AG04450 (cell line): Measurements from ENCODE around the gene SORCS3. TPM values are rescaled to one million over a fixed set of nuclear protein-coding genes. Genes with fewer than 3 reads are reported as not detected.

Experiments
- CTCF ChIA-PET: fragments of 300-600, 350-600 bp; formaldehyde crosslinking; extraction: SDS; loops from one replicate; lab custom pipeline; 2022; ENCODE audit warnings: antibody characterized with exemption, inconsistent platforms; lab: Charles Lee
- POLR2A ChIA-PET: fragments of 350-600 bp; formaldehyde crosslinking; extraction: SDS; loops from one replicate; lab custom pipeline; 2021; ENCODE audit warnings: antibody characterized with exemption, inconsistent platforms; lab: Yijun Ruan, JAX
- DNase-seq: peaks from one replicate; pipeline ENCODE4 v3.0.0-alpha.2; 2011; ENCODE audit warnings: low read depth, low spot score
- H3K27ac ChIP-seq: one replicate; pipeline ENCODE4 v1.5.1; 2012; ENCODE audit warnings: low read depth, low read length, control low read depth
- H3K27me3 ChIP-seq: one replicate; pipeline ENCODE4 v1.6.0; 2012; ENCODE audit warnings: low read length; ENCODE audit not compliant: control insufficient read depth, insufficient read depth
- H3K4me3 ChIP-seq: 2 replicates; pipeline ENCODE4 v1.5.1; 2011; ENCODE audit warnings: mild to moderate bottlenecking, low read depth, low read length, control low read depth
- H3K9me3 ChIP-seq: 2 replicates; pipeline ENCODE4 v1.5.1; 2012; ENCODE audit warnings: low read length; ENCODE audit not compliant: control insufficient read depth, insufficient read depth
- polyA plus RNA-seq: library from polyadenylated mRNA; depleted of rRNA; stranded (reverse); fragments of >200 nt; gene quantifications from 2 replicates; pipeline ENCODE4 v1.2.3, GENCODE V29; 2011
- TF ChIP-seq, protein P1 (sequence below): IDR thresholded peaks from 2 replicates; pipeline ENCODE4 v1.5.1; 2011; ENCODE audit warnings: low read depth, low read length, control low read depth, inconsistent platforms

Gene SORCS3
- polyA plus RNA-seq, 1 experiment: not detected

DNA sequence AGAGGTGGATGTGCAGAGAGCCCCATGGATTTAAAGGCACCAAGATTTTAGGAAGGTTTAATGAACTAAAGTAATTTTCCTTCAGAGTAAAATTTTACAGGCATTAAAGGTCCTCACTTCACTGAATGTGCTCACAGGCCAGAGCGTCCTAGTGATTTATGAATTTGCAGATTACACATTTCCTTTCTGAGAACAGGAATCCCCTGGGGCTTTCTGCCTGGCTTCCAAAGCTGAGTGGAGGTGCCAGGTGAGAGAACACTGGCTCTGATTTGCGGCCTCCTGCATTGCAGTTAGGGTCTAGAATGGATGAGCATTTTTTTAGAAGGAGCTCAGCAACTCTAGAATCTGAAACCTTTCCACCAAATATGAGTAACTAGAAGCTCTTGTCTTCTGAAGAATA lies 194.3 kb downstream of the SORCS3 start:
- H3K4me3 ChIP-seq: no peak overlapping the region
- TF ChIP-seq, protein P1, sequence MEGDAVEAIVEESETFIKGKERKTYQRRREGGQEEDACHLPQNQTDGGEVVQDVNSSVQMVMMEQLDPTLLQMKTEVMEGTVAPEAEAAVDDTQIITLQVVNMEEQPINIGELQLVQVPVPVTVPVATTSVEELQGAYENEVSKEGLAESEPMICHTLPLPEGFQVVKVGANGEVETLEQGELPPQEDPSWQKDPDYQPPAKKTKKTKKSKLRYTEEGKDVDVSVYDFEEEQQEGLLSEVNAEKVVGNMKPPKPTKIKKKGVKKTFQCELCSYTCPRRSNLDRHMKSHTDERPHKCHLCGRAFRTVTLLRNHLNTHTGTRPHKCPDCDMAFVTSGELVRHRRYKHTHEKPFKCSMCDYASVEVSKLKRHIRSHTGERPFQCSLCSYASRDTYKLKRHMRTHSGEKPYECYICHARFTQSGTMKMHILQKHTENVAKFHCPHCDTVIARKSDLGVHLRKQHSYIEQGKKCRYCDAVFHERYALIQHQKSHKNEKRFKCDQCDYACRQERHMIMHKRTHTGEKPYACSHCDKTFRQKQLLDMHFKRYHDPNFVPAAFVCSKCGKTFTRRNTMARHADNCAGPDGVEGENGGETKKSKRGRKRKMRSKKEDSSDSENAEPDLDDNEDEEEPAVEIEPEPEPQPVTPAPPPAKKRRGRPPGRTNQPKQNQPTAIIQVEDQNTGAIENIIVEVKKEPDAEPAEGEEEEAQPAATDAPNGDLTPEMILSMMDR: no peak
- CTCF ChIA-PET: no interaction called here
- H3K27me3 ChIP-seq: no peaks in the 10 kb centered on the region
- peaks cover 22% of the 10 kb centered on the region for H3K9me3 ChIP-seq
- H3K27ac ChIP-seq: no peak overlapping the region
- POLR2A ChIA-PET: no interaction called here
- DNase-seq: no peak

DNA sequence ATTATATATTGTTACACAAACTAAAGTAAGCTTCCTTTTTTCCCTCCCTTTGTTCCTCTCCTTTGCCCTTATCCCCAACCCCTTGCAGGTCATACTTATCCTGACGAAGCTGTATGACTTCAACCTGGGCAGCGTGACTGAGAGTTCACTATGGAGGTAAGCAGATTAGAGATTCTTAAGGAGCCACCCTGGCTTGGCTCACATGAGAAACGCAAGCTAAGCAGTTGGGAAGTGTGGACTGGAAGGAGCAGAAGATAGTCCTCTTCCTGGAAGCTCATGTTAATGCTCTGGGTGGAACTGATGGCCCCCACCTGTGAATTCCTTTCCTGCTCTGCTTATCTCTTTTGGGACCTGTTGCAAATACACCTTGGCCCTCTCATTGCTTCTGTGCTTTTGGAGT lies 201.6 kb downstream of the SORCS3 start:
- Histone ChIP-seq H3K4me3 (no peak overlapping the region), H3K27ac (no peak overlapping the region), H3K27me3 (no peaks in the 10 kb centered on the region), H3K9me3 (peaks cover 29% of the 10 kb centered on the region; the same call in 1 of the 2 replicates)
- no peak for DNase-seq
- TF ChIP-seq, protein P1: no peak
- ChIA-PET POLR2A (no interaction called here), CTCF (no interaction called here)

DNA sequence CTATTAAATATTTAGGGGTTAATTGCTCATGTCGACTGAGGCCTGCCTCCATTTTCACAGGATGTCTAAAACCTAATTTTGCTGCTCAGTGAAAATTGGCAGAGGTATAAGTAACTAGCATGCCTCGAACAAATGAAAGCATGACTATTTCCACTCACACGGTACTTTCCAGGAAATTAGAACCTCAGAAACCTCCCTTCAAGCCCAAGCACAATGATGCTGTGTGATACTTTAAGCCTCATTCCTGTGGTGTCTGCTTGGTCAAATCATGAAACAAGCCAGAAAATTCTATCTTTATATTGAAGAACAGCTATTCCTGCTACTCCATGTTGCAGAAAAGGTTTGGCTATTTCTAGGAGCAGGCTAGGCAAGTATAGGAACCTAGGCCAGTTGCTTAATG lies 203.0 kb downstream of the SORCS3 start:
- no peaks in the 10 kb centered on the region for H3K27me3 ChIP-seq
- no peak overlapping the region for H3K27ac ChIP-seq
- no peak for DNase-seq
- TF ChIP-seq, protein P1: no peak
- no peak overlapping the region for H3K4me3 ChIP-seq
- CTCF ChIA-PET: no interaction called here
- peaks cover 20% of the 10 kb centered on the region for H3K9me3 ChIP-seq
- POLR2A ChIA-PET: no interaction called here

DNA sequence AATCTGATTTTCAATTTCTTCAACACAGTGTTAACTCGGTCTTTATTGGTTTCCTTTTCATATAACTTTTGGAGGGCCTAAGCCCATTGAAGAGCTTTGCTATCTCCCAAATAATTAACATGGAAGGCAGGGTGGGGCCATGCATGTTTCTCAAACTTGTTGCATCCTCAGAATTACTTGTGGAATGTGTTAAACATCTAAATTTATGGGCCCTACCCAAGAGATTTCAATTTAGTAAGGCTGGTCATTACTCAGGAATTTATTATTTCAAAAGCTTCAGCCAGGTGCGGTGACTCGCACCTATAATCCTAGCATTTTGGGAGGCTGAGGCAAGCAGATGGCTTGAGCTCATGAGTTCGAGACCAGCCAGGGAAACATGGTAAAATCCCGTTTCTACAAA lies 208.9 kb downstream of the SORCS3 start:
- H3K27ac ChIP-seq: no peak overlapping the region
- no peak for DNase-seq
- CTCF ChIA-PET: no interaction called here
- TF ChIP-seq, protein P1: no peak
- H3K4me3 ChIP-seq: no peak overlapping the region
- H3K9me3 ChIP-seq: peaks cover 20% of the 10 kb centered on the region
- H3K27me3 ChIP-seq: no peaks in the 10 kb centered on the region
- POLR2A ChIA-PET: no interaction called here

DNA sequence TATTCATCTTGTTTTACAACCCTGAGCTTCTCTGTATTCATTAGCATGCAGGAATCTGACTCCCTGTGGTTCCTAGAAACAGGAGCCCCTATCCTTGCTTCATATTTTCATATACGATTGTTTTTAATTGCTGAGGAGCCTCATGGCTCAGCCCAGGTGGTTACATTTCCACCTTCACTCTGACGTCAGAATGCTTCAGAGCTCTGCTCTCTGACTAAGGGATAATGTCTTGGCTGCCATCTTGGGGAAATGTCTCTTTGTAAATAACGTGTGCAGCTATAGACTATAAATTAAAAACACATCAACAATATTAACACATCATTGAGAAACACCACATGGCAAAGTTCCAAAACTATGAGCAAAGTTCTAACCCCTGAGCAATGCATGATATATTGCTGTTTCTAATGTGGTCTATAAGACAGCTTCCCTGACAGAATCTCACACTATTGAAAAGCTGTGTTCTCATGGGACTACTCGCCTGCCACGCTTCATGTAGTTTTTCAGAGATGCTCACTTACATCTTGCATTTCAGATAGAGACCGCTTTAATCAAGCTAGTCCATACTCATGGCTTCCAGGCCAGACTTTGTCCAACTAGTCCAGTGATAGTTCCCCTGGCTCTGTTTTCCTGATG lies 227.0 kb downstream of the SORCS3 start:
- Histone ChIP-seq H3K27ac (no peak overlapping the region), H3K9me3 (peaks cover 22% of the 10 kb centered on the region), H3K4me3 (no peak overlapping the region), H3K27me3 (no peaks in the 10 kb centered on the region)
- ChIA-PET POLR2A (no interaction called here), CTCF (no interaction called here)
- TF ChIP-seq, protein P1: no peak
- DNase-seq: no peak
